GM19397 (cell line): ENCODE results near the gene SMIM20.

ENCODE experiments used
- ATAC-seq: cut with Tn5 transposase; IDR thresholded peaks from one replicate; pipeline ENCODE4 v1.9.1; 2021; ENCODE audit warnings: mild to moderate bottlenecking, moderate library complexity; ENCODE audit not compliant: unreplicated experiment

SMIM20 gene

GRCh38 chr4:25951390-25951952 is 37.5 kb downstream of the SMIM20 start:
- no peak for ATAC-seq

DNA sequence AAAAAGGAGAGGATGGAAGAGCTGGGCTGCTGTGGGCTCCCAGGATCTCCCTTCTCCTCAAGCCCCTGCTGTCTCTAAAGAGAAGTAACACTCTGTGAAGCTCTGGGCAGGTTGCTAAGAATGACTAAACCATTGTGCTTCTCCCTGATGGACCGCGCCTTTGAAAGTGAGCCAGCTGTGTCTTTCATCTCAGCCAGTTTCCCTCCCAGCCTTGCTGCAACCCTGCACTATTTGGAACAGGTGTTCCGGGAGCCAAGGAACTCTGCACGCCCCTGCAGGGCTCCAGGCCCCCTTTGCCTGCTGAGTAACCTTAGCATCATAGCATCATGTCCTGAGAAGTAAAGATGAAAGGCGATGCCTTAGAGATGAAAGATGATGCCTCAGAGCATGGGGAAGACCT is 39.7 kb downstream of the SMIM20 start:
- no peak for ATAC-seq

- no peak for ATAC-seq
Measured at GRCh38 chr4:25954293-25954904, 40.4 kb downstream of the SMIM20 start.

DNA sequence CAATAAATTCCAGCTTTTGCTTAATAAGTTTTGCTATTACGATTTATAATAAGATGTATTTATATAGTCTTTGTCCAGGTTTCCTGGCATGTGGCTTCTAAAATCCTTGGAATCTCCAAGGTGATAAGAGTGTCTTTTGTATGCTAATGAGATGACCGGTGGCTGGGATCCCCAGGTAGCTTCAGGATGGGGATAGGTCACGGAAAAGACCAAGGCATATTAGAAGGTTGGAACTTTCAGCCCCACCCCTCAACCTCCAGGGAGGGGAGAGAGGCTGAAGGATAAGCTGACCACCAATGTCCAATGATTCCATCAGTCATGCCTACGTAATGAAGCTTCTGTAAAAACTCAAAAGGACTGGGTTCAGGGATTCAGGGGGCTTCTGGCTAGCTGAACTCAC is 41.7 kb downstream of the SMIM20 start:
- ATAC-seq = no peak

DNA sequence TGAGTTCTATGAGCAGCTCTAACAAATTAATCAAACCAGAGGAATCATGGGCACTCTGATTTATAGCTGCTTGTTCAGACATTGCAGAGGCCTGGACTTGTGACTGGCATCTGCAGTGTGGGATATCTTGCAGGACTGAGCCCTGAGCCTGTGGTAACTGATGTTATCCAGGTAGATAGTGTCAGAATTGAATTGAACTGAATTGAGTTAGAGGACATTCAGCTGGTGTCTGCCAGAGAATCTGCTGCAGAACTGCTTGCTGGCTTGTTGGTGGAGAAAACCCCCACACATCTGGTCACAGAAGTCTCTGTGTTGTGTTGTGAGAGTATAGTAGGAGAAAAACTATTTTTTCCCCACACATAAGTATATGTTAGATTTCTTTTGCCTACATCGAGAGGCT is 42.2 kb downstream of the SMIM20 start:
- ATAC-seq = no peak

DNA sequence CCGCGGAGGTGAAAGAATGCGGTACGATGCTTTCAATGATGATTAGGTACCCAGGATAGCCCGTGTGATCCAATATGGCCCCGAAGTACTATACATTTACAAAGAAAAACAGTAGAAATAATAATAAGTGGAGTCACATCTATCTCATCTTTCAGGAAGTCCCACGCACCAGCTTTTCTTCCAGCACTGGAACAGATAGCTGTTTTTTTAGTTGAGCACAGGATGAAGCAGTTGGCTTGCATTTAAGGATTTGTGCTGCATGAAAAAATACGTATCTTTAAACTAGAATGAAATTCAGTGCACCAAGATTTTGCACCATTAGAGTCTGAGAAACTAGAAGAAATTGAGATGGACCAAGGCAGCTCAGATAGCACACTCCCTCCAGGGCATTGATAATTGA is 44.1 kb downstream of the SMIM20 start:
- ATAC-seq = no peak

- no peak for ATAC-seq
Measured at GRCh38 chr4:25962393-25962792, 48.4 kb downstream of the SMIM20 start.

DNA sequence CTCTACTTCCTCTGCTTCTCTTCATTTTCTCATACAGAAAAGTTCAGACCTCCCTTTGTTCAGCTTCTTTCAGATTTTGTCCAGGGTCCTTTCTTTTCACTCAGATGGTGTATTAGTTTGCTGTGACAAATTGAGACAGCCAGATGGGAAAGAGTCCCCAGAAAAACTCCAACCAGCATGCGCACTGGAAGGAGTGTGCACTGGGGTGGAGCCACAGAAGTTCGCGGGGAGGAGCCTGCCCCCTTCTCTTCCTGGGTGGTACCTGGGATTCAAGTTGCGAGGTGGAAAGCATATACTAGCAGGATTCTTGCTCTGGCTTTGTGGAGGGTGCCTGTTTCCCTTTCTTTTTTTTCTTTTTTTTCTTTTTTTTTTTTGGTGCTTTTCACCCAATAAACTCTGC is 51.6 kb downstream of the SMIM20 start:
- no peak for ATAC-seq

DNA sequence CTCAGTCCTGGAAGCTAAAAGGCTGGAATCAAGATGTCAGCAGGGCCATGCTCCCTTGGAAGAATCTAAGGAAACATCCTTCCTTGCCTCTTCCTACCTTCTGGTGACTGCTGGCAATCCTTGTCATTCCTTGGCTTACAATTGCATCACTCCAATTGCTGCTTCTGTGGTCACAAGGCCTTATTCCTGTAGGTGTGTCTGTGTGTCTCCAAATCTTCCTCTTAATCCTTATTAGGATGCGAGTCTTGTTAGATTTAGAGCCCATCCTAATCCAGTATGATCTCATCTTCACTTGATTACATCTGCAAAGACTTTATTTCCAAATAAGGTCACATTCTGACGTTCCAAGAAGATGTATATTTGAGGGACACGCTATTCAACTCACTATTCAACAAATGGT is 52.2 kb downstream of the SMIM20 start:
- ATAC-seq = no peak

GRCh38 chr4:25969374-25970155 is 55.5 kb downstream of the SMIM20 start:
- ATAC-seq = no peak

DNA sequence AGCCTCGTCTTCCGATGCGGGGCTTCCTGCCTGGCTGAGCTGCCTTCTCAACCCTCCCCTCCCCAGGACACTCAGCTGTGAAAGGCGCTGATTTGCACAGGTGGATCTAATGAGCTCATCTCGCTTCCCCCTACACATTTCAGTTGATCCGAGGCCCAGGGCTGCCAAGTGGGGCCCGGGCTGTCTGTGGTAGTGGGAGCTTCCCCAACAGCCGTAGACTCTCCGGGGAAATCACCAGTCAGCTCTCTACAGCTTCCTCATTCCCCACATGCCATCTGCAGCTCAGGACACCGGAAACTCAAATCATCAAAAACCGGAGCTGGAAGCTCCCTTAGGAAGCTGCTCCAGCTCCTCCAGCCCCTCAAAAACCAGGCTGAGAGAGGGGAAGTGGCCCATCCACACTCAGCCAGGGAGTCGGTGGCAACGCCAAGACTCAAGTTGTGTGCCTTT is 56.2 kb downstream of the SMIM20 start:
- no peak for ATAC-seq

DNA sequence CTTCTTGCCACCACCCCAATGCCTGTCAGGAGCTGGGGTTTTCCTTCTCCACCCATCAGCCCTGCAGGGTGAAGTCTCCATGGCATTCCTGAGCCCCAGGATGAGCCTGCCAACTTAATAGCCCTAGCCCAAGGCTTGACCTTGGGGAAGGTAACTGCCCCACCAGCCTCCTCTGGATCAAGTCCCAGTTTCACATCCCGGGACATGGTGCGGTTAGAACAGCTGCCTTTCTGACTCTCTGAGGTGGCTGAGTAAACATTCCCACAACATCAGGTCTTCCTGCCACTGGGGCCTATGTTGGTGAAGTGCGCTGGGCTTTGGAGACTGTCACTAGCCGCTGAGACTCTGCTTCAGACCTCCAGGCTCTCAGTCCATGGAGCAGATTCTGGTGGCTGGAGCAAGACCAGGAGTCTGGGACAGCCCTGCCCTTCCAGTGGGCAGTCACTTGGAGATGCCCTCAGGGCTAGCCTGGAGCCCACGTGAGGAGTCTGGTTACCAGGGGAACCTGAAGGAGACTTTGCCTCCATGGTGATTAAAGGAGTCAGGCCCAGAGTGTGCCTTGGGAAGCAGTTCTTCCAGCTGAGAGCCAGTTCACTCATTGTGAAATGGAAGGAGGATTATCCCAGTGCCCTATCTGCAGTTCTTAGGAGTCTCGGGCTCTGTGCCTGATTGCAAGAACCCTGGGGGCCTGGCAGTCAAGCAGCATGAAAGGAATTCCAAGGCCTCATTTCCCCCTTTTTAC is 56.8 kb downstream of the SMIM20 start:
- ATAC-seq = no peak

- ATAC-seq = no peak
Measured at GRCh38 chr4:25972366-25972765, 58.3 kb downstream of the SMIM20 start.

DNA sequence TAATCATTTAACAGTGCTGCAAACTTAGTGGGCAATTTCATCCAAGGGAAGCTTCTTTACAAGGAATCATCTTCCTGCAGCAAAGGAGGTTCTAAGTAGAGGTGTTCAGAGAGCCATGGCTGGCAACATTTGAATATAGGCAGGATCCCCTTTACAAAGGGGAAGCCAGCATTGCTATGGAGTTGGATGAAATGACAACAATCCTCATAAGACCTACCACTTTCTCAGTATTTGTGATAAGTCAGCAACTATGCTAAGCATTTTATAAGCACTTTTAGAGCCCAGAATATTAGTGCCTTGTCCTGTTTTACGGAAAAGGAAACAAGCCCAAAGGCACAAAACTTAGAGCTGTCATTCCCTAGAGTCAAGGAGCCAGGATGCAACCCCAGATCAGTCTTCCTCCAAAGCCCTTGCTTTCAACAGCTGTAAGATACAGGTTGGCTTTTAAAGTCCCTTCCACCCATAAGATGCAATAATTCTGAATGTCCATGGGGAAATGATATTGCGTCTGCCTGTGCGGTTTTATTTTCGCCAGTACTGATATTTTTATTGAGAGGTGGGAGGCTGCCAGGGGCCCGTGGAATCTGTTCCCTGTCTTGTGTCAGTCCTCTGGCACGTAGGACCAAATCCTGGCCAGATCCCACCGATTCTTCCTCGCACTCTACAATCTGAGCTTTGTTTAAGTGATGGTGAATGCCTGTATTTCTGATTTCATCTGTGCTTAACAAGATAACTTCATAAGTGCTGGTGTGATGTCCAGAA is 59.1 kb downstream of the SMIM20 start:
- ATAC-seq = no peak

- no peak for ATAC-seq
Measured at GRCh38 chr4:25976780-25977179, 62.8 kb downstream of the SMIM20 start.

- no peak for ATAC-seq
Measured at GRCh38 chr4:25977397-25978170, 63.6 kb downstream of the SMIM20 start.

GRCh38 chr4:25978327-25978726 is 64.3 kb downstream of the SMIM20 start:
- no peak for ATAC-seq
